ENCODE results near the gene UGGT2.

DNA sequence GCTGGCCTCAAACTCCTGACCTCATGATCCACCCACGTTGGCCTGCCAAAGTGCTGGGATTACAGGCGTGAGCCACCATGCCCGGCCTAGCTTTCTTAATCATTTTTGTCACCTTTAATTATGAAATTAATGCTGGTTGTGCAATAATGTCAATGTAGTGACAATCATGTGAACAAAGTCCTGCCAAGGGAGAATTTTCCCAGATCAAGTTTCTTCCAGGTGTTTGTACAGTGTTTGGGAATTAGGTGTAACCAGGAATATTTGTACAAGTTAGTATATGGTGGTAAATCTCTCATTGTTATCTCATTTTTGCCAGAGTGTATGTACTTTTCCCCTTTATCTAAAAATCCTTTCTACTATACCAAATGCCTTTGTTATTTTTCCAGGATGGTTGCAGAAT lies 171.1 kb downstream of the UGGT2 start:
- TF ChIP-seq, protein P1, sequence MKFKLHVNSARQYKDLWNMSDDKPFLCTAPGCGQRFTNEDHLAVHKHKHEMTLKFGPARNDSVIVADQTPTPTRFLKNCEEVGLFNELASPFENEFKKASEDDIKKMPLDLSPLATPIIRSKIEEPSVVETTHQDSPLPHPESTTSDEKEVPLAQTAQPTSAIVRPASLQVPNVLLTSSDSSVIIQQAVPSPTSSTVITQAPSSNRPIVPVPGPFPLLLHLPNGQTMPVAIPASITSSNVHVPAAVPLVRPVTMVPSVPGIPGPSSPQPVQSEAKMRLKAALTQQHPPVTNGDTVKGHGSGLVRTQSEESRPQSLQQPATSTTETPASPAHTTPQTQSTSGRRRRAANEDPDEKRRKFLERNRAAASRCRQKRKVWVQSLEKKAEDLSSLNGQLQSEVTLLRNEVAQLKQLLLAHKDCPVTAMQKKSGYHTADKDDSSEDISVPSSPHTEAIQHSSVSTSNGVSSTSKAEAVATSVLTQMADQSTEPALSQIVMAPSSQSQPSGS (CRISPR knock-in tag; IDR thresholded peaks at IDR 0.05): no peak
- TF ChIP-seq MYC (IDR thresholded peaks at IDR 0.05; ENCODE audit: low read depth, low read length) (no peak), MYC (CRISPR knock-in tag; IDR thresholded peaks at IDR 0.05; ENCODE audit: borderline replicate concordance, low read depth) (no peak), EZH2 (IDR thresholded peaks at IDR 0.05; ENCODE audit: borderline replicate concordance, low read depth, low read length) (no peak), ZNF143 (CRISPR knock-in tag; IDR thresholded peaks at IDR 0.05) (no peak), ZNF384 (IDR thresholded peaks at IDR 0.05; ENCODE audit: low read depth, low read length) (no peak), E2F1 (CRISPR knock-in tag; IDR thresholded peaks at IDR 0.05) (no peak), MAFK (IDR thresholded peaks at IDR 0.05; ENCODE audit: low read length) (no peak), ZBTB8A (IDR thresholded peaks at IDR 0.05; ENCODE audit: partially characterized antibody) (no peak), ZNF146 (CRISPR knock-in tag; IDR thresholded peaks at IDR 0.05; ENCODE audit: unreplicated experiment) (no peak), ELF4 (CRISPR knock-in tag; IDR thresholded peaks at IDR 0.05) (no peak), ZNF263 (CRISPR knock-in tag; IDR thresholded peaks at IDR 0.05; ENCODE audit: borderline replicate concordance) (no peak), ZNF274 (IDR thresholded peaks at IDR 0.05; ENCODE audit: borderline replicate concordance, low read depth, low read length) (no peak)
- TF ChIP-seq, protein P2, sequence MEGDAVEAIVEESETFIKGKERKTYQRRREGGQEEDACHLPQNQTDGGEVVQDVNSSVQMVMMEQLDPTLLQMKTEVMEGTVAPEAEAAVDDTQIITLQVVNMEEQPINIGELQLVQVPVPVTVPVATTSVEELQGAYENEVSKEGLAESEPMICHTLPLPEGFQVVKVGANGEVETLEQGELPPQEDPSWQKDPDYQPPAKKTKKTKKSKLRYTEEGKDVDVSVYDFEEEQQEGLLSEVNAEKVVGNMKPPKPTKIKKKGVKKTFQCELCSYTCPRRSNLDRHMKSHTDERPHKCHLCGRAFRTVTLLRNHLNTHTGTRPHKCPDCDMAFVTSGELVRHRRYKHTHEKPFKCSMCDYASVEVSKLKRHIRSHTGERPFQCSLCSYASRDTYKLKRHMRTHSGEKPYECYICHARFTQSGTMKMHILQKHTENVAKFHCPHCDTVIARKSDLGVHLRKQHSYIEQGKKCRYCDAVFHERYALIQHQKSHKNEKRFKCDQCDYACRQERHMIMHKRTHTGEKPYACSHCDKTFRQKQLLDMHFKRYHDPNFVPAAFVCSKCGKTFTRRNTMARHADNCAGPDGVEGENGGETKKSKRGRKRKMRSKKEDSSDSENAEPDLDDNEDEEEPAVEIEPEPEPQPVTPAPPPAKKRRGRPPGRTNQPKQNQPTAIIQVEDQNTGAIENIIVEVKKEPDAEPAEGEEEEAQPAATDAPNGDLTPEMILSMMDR (IDR thresholded peaks at IDR 0.05 in 2 of 3, conservative IDR thresholded peaks at IDR 0.05 in 1 of 3; ENCODE audit: insufficient read depth in 2 of 3, low read depth in 1 of 3, low read length in 3 of 3): no peak
